ENCODE results near the gene HSPBP1.

DNA sequence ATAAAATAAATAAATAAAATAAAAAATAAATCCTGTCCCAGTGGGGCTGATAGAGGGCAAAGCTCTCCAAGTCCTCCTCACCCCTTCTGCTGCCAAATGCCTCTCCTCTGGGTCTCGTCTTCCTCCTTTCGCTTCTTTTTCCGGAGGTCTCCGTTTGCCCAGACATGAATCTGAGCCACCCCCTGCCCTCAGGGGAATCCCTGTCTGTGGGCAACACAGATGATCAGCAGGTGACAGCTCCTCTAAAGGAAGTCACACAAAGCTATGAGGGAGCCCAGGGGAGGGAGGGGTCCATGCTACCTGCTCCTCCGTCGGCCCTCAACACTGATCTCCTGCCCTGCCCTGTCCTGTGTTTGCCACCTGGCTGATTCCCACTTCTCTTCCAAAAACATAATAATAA lies 44.8 kb upstream of the HSPBP1 start:
- TF ChIP-seq GATA2 (IDR thresholded peaks at IDR 0.05; ENCODE audit: low read depth, low read length) (no peak), GATA3 (IDR thresholded peaks at IDR 0.05; ENCODE audit: low read depth, low read length) (no peak)

Data from SH-SY5Y (cell line).